ENCODE results near the gene THRB.

- TF ChIP-seq, protein P1, sequence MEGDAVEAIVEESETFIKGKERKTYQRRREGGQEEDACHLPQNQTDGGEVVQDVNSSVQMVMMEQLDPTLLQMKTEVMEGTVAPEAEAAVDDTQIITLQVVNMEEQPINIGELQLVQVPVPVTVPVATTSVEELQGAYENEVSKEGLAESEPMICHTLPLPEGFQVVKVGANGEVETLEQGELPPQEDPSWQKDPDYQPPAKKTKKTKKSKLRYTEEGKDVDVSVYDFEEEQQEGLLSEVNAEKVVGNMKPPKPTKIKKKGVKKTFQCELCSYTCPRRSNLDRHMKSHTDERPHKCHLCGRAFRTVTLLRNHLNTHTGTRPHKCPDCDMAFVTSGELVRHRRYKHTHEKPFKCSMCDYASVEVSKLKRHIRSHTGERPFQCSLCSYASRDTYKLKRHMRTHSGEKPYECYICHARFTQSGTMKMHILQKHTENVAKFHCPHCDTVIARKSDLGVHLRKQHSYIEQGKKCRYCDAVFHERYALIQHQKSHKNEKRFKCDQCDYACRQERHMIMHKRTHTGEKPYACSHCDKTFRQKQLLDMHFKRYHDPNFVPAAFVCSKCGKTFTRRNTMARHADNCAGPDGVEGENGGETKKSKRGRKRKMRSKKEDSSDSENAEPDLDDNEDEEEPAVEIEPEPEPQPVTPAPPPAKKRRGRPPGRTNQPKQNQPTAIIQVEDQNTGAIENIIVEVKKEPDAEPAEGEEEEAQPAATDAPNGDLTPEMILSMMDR (IDR thresholded peaks at IDR 0.05 in 2 of 3, conservative IDR thresholded peaks at IDR 0.05 in 1 of 3; ENCODE audit: insufficient read depth in 2 of 3, low read depth in 1 of 3, low read length in 3 of 3) = no peak
- no peak for TF ChIP-seq GTF2F1 (IDR thresholded peaks at IDR 0.05; ENCODE audit: low read depth, low read length)
- TF ChIP-seq TBL1XR1 (IDR thresholded peaks at IDR 0.05; ENCODE audit: low read length in 2 of 2) = no peak
- TF ChIP-seq RBM25 (IDR thresholded peaks at IDR 0.05; ENCODE audit: low read depth, low read length, severe bottlenecking) = no peak
- no peak for TF ChIP-seq RCOR1 (IDR thresholded peaks at IDR 0.05; ENCODE audit: borderline replicate concordance in 1 of 2, low read depth in 2 of 2, low read length in 2 of 2)
- TF ChIP-seq PCBP1 (IDR thresholded peaks at IDR 0.05; ENCODE audit: low read depth, low read length, poor library complexity, severe bottlenecking) = no peak
Observed at GRCh38 chr3:24272408-24272807, 222.2 kb downstream of the THRB start.

Measured in K562 (cell line).